ENCODE measurements around the gene SYCE3. TPM values are rescaled to one million over a fixed set of nuclear protein-coding genes. Genes with fewer than 3 reads are reported as not detected.
"Not testable (repeated sequence)": the region's sequence is repeated elsewhere in the genome, so short reads cannot be mapped to it uniquely, and the experiment has no call there.

Gene SYCE3
- total RNA-seq, 1 experiment from 2014 or later = 1.3 TPM

- H3K27me3 ChIP-seq (ENCODE audit: low read length) = no peaks in the 10 kb centered on the region
- no peaks in the 10 kb centered on the region for H3K9me2 ChIP-seq (replicated peaks; ENCODE audit: low read length)
- no peak for ATAC-seq
- no peaks in the 10 kb centered on the region for H3K79me2 ChIP-seq (ENCODE audit: low read length)
- no peak overlapping the region for H2AFZ ChIP-seq (ENCODE audit: low read length)
- intact Hi-C loops (cut with micrococcal nuclease) = no loop called here
- no peaks in the 10 kb centered on the region for H3K36me3 ChIP-seq (ENCODE audit: low read depth, low read length)
- no peak for DNase-seq
- no peak overlapping the region for H3K4me3 ChIP-seq (ENCODE audit: low read length)
- ChIA-PET CTCF (no interaction called here), POLR2A (ENCODE audit: unreplicated experiment) (no interaction called here)
- BruUV-seq (replicated peaks) = no TSS peak
- TF ChIP-seq EZH2 (IDR thresholded peaks at IDR 0.05; ENCODE audit: low read length, unreplicated experiment) = no peak
- no peak for TF ChIP-seq CTCF (conservative IDR thresholded peaks at IDR 0.05; ENCODE audit: low read depth, low read length)
- TF ChIP-seq EZH2phosphoT487 (IDR thresholded peaks at IDR 0.05; ENCODE audit: borderline replicate concordance, low read length) = no peak
- H3F3A ChIP-seq (ENCODE audit: low read length, unreplicated experiment) = no peaks in the 10 kb centered on the region
- H4K20me1 ChIP-seq (ENCODE audit: low read length) = no peaks in the 10 kb centered on the region
- no peak overlapping the region for H3K9ac ChIP-seq (ENCODE audit: low read length)
- H3K4me2 ChIP-seq (ENCODE audit: low read length) = no peak overlapping the region
- no peaks in the 10 kb centered on the region for H3K4me1 ChIP-seq (ENCODE audit: insufficient read depth, low read length)
- H3K27ac ChIP-seq (ENCODE audit: low read length) = no peak overlapping the region
- H3K9me3 ChIP-seq (ENCODE audit: low read length) = no peaks in the 10 kb centered on the region
These were observed 46.9 kb upstream of the SYCE3 start for GRCh38 chr22:50609599-50609998.

GRCh38 chr22:50608996-50609395 lies 46.3 kb upstream of the SYCE3 start:
- Histone ChIP-seq H3K9me2 (replicated peaks; ENCODE audit: low read length) (no peaks in the 10 kb centered on the region), H3K79me2 (ENCODE audit: low read length) (no peaks in the 10 kb centered on the region), H3K4me2 (ENCODE audit: low read length) (no peak overlapping the region), H3F3A (ENCODE audit: low read length, unreplicated experiment) (no peaks in the 10 kb centered on the region), H3K9me3 (ENCODE audit: low read length) (no peaks in the 10 kb centered on the region), H3K4me3 (ENCODE audit: low read length) (no peak overlapping the region), H3K27me3 (ENCODE audit: low read length) (no peaks in the 10 kb centered on the region), H4K20me1 (ENCODE audit: low read length) (no peaks in the 10 kb centered on the region), H3K36me3 (ENCODE audit: low read depth, low read length) (no peaks in the 10 kb centered on the region), H3K4me1 (ENCODE audit: insufficient read depth, low read length) (no peaks in the 10 kb centered on the region), H3K27ac (ENCODE audit: low read length) (no peak overlapping the region), H3K9ac (ENCODE audit: low read length) (no peak overlapping the region), H2AFZ (ENCODE audit: low read length) (no peak overlapping the region)
- TF ChIP-seq EZH2phosphoT487 (IDR thresholded peaks at IDR 0.05; ENCODE audit: borderline replicate concordance, low read length) = no peak
- no peak for TF ChIP-seq EZH2 (IDR thresholded peaks at IDR 0.05; ENCODE audit: low read length, unreplicated experiment)
- no peak for TF ChIP-seq CTCF (conservative IDR thresholded peaks at IDR 0.05; ENCODE audit: low read depth, low read length)
- intact Hi-C loops (cut with micrococcal nuclease) = no loop called here
- CTCF ChIA-PET = no interaction called here
- POLR2A ChIA-PET (ENCODE audit: unreplicated experiment) = no interaction called here
- no TSS peak for BruUV-seq (replicated peaks)
- DNase-seq (no peak), ATAC-seq (no peak)

GRCh38 chr22:50608058-50608840 lies 45.5 kb upstream of the SYCE3 start:
- H3K4me3 ChIP-seq (ENCODE audit: low read length); H3K36me3 ChIP-seq (ENCODE audit: low read depth, low read length); POLR2A ChIA-PET (ENCODE audit: unreplicated experiment); H3K27me3 ChIP-seq (ENCODE audit: low read length); H3K9me3 ChIP-seq (ENCODE audit: low read length); H3K79me2 ChIP-seq (ENCODE audit: low read length); H4K20me1 ChIP-seq (ENCODE audit: low read length); H3K27ac ChIP-seq (ENCODE audit: low read length); H2AFZ ChIP-seq (ENCODE audit: low read length); H3K4me2 ChIP-seq (ENCODE audit: low read length); intact Hi-C loops (cut with micrococcal nuclease); H3K9me2 ChIP-seq (replicated peaks; ENCODE audit: low read length); H3F3A ChIP-seq (ENCODE audit: low read length, unreplicated experiment); CTCF ChIA-PET; H3K4me1 ChIP-seq (ENCODE audit: insufficient read depth, low read length); DNase-seq; BruUV-seq (replicated peaks); ATAC-seq; H3K9ac ChIP-seq (ENCODE audit: low read length): not testable (repeated sequence)
